GM23248 (cell line): ENCODE results near the gene CACNA1C.

Source experiments
- EZH2 ChIP-seq: fragments of 200-600 bp; sonication (generic); IDR thresholded peaks from 2 replicates; pipeline ENCODE4 v1.6.1; 2018; ENCODE audit warnings: antibody characterized with exemption, mild to moderate bottlenecking; ENCODE audit not compliant: insufficient read depth, poor library complexity, severe bottlenecking
- EZH2phosphoT487 ChIP-seq: fragments of 200-600 bp; sonication (generic); IDR thresholded peaks from 2 replicates; pipeline ENCODE4 v1.6.1; 2018; ENCODE audit warnings: antibody characterized with exemption, moderate library complexity, mild to moderate bottlenecking, low read depth; ENCODE audit not compliant: insufficient read depth

GRCh38 chr12:2355198-2355597, 302.4 kb downstream of the CACNA1C start:
- TF ChIP-seq EZH2, result no peak
- no peak for TF ChIP-seq EZH2phosphoT487
